ENCODE results near the gene INPP5D. TPM values are rescaled to one million over a fixed set of nuclear protein-coding genes. Genes with fewer than 3 reads are reported as not detected.

Gene INPP5D
- total and polyA plus RNA-seq, 2 of the 13 experiments (the other 11 are each of a cell fraction or from before 2014, with no cell fraction given), result 16.7 to 18.0 TPM

- peak; percentile 65 for TF ChIP-seq ZNF800 (CRISPR knock-in tag; IDR thresholded peaks at IDR 0.05)
- 0 out of 2 replicates have a peak, but pooled peaks have one; percentile 21 for TF ChIP-seq ZNF724P (CRISPR knock-in tag; IDR thresholded peaks at IDR 0.05; ENCODE audit: borderline replicate concordance)
- TF ChIP-seq ZBTB38 (CRISPR knock-in tag; IDR thresholded peaks at IDR 0.05), result peak; percentile 88; the same call in 1 of the 2 replicates
- TF ChIP-seq ZNF501 (CRISPR knock-in tag; IDR thresholded peaks at IDR 0.05), result peak; percentile 86; the same call in 1 of the 2 replicates
- TF ChIP-seq PHF20 (CRISPR knock-in tag; IDR thresholded peaks at IDR 0.05), result no peak
- TF ChIP-seq POLR2AphosphoS5 (IDR thresholded peaks at IDR 0.05; ENCODE audit: low read depth, low read length), result peak; percentile 34
- TF ChIP-seq LCORL (IDR thresholded peaks at IDR 0.05), result no peak
- peak; percentile 73; the same call in 1 of the 2 replicates for TF ChIP-seq LCORL (CRISPR knock-in tag; IDR thresholded peaks at IDR 0.05)
- TF ChIP-seq ZNF550 (CRISPR knock-in tag; IDR thresholded peaks at IDR 0.05; ENCODE audit: borderline replicate concordance), result no peak
- no peak for TF ChIP-seq SP140L (CRISPR knock-in tag; IDR thresholded peaks at IDR 0.05; ENCODE audit: borderline replicate concordance)
- TF ChIP-seq SATB2 (CRISPR knock-in tag; IDR thresholded peaks at IDR 0.05), result no peak
- no peak for TF ChIP-seq KMT2A (CRISPR knock-in tag; IDR thresholded peaks at IDR 0.05)
- TF ChIP-seq KDM2A (CRISPR knock-in tag; IDR thresholded peaks at IDR 0.05; ENCODE audit: borderline replicate concordance, low read depth), result peak; percentile 74; the same call in 1 of the 2 replicates
- peak; percentile 91 for TF ChIP-seq ELF3 (CRISPR knock-in tag; IDR thresholded peaks at IDR 0.05)
- TF ChIP-seq ZFAT (CRISPR knock-in tag; conservative IDR thresholded peaks at IDR 0.05), result no peak
- no peak for TF ChIP-seq ZC3H13 (CRISPR knock-in tag; IDR thresholded peaks at IDR 0.05)
- 0 out of 2 replicates have a peak, but pooled peaks have one; percentile 79 for TF ChIP-seq DMTF1 (CRISPR knock-in tag; IDR thresholded peaks at IDR 0.05)
- peak; percentile 3 for TF ChIP-seq TEAD3 (CRISPR knock-in tag; optimal IDR thresholded peaks at IDR 0.05; ENCODE audit: borderline replicate concordance)
- peak; percentile 41 for TF ChIP-seq SNAPC4 (CRISPR knock-in tag; IDR thresholded peaks at IDR 0.05)
Measured at GRCh38 chr2:233059797-233060500, at the start of gene INPP5D (continued).
